Progenitor cell of endocrine pancreas (in vitro differentiated cells): ENCODE measurements around the gene ZNF587. TPM values are rescaled to one million over a fixed set of nuclear protein-coding genes. Genes with fewer than 3 reads are reported as not detected.
A peak's percentile ranks its signal among the peaks of the same experiment; 100 is the strongest.
"Not testable (repeated sequence)": the region's sequence is repeated elsewhere in the genome, so short reads cannot be mapped to it uniquely, and the experiment has no call there.

Experiments
- DNase-seq: peaks from one replicate; pipeline ENCODE4 v3.0.0; 2021; ENCODE audit warnings: low spot score; ENCODE audit not compliant: unreplicated experiment
- H3K27ac Mint-ChIP-seq: 2 replicates; pipeline ENCODE4 v1.8.0; 2021; ENCODE audit warnings: mild to moderate bottlenecking, moderate library complexity, mixed read lengths
- H3K27me3 Mint-ChIP-seq: 2 replicates; pipeline ENCODE4 v1.8.0; 2021; ENCODE audit warnings: mixed read lengths
- H3K36me3 Mint-ChIP-seq: 2 replicates; pipeline ENCODE4 v1.8.0; 2022; ENCODE audit warnings: mixed read lengths; ENCODE audit not compliant: insufficient read depth
- H3K4me1 Mint-ChIP-seq: 2 replicates; pipeline ENCODE4 v1.8.0; 2021; ENCODE audit warnings: low read depth, mixed read lengths
- H3K4me3 Mint-ChIP-seq: 2 replicates; pipeline ENCODE4 v1.8.0; 2021; ENCODE audit warnings: low read depth, mild to moderate bottlenecking, moderate library complexity, mixed read lengths
- H3K9me3 Mint-ChIP-seq: 2 replicates; pipeline ENCODE4 v1.8.0; 2021; ENCODE audit warnings: low read depth, mixed read lengths
- total RNA-seq: library from RNA; stranded (reverse); gene quantifications from 2 replicates; pipeline ENCODE4 v1.2.1, GENCODE V29; 2021
- TF ChIP-seq, protein P1 (sequence below): fragments of 200-600 bp; sonication (generic); IDR thresholded peaks from one replicate; pipeline ENCODE4 v1.5.0; 2021; ENCODE audit warnings: antibody characterized with exemption, mild to moderate bottlenecking; ENCODE audit not compliant: unreplicated experiment

ZNF587 gene
- total RNA-seq, 1 donor from 2014 or later: 93.7 TPM

DNA sequence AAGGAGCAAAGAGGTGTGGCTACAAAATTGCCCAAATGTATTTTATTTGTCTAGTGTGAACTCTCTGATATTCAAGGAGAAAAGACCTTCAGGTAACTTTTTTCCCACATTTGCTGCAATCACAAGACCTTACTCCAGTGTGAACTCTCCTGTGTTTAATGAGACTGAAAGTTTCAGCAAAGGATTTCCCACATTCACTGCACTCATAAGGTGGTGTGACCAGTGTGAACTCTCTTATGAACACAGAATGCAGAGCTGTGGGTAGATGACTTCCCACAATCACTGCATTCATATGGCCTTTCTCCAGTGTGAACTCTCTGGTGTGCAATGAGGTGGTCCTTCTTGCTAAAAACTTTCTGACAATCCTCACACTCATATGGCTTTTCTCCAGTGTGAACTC is 22.8 kb downstream of the ZNF587 start:
- no peak for DNase-seq
- Mint-ChIP-seq H3K27ac (peak overlapping the region; percentile 64), H3K4me3 (no peak overlapping the region), H3K27me3 (no peaks in the 10 kb centered on the region), H3K4me1 (no peaks in the 10 kb centered on the region), H3K9me3 (peaks cover 53% of the 10 kb centered on the region), H3K36me3 (peaks cover 84% of the 10 kb centered on the region)
- TF ChIP-seq, protein P1, sequence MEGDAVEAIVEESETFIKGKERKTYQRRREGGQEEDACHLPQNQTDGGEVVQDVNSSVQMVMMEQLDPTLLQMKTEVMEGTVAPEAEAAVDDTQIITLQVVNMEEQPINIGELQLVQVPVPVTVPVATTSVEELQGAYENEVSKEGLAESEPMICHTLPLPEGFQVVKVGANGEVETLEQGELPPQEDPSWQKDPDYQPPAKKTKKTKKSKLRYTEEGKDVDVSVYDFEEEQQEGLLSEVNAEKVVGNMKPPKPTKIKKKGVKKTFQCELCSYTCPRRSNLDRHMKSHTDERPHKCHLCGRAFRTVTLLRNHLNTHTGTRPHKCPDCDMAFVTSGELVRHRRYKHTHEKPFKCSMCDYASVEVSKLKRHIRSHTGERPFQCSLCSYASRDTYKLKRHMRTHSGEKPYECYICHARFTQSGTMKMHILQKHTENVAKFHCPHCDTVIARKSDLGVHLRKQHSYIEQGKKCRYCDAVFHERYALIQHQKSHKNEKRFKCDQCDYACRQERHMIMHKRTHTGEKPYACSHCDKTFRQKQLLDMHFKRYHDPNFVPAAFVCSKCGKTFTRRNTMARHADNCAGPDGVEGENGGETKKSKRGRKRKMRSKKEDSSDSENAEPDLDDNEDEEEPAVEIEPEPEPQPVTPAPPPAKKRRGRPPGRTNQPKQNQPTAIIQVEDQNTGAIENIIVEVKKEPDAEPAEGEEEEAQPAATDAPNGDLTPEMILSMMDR: no peak

DNA sequence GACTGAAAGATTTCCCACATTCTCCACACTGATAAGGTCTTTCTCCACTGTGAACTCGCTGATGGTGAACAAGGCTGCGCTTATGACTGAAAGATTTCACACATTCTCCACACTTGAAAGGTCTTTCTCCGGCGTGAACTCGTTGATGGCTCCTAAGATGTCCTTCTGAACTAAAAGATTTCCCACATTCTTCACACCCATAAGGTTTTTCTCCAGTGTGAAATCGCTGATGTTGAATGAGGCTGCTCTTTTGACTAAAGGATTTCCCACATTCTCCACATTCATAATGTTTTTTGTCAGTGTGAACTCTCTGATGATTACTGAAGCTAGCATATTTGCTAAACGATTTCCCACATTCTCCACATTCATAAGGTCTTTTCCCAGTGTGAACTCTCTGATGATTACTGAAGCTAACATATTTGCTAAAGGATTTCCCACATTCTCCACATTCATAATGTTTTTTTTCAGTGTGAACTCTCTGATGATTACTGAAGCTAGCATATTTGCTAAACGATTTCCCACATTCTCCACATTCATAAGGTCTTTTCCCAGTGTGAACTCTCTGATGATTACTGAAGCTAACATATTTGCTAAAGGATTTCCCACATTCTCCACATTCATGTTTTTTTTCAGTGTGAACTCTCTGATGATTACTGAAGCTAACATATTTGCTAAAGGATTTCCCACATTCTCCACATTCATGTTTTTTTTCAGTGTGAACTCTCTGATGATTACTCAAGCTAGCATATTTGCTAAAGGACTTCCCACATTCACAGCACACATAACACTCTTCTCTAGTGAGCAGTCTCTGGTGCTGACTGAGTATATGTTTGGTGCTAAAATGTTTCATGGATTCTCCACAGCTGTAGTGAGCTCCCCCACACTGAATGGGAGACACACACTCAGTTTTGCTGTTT is 24.5 kb downstream of the ZNF587 start:
- Mint-ChIP-seq H3K27ac (peak overlapping the region; percentile 94), H3K4me3 (peak overlapping the region; percentile 9), H3K9me3 (peaks cover 52% of the 10 kb centered on the region), H3K36me3 (peaks cover 80% of the 10 kb centered on the region)
- not testable (repeated sequence) for H3K27me3 Mint-ChIP-seq, H3K4me1 Mint-ChIP-seq, DNase-seq

DNA sequence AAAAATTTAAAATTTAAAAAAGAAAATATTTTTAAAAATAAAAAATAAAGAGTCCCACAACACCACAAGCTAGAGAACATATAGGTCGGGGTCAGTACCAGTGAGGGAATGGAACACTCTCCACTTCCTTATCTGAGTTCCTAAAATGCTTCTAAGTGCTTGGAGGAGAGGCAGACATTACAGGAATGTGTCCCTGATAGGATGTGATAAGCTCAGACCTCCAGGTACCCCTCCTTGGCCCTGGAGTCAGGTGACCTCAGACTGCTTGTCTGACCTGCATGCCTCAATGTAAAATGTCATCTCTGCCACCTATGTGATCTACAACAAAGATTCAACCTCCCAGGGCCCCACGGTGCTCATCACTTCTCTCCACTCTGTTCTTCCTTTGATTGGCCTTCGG is 36.4 kb downstream of the ZNF587 start:
- Mint-ChIP-seq H3K4me1 (peaks cover 17% of the 10 kb centered on the region), H3K27ac (peak overlapping the region; percentile 62), H3K27me3 (no peaks in the 10 kb centered on the region), H3K4me3 (peak overlapping the region; percentile 50), H3K9me3 (peaks cover 22% of the 10 kb centered on the region), H3K36me3 (peaks cover 57% of the 10 kb centered on the region)
- TF ChIP-seq, protein P1: no peak
- DNase-seq: no peak

DNA sequence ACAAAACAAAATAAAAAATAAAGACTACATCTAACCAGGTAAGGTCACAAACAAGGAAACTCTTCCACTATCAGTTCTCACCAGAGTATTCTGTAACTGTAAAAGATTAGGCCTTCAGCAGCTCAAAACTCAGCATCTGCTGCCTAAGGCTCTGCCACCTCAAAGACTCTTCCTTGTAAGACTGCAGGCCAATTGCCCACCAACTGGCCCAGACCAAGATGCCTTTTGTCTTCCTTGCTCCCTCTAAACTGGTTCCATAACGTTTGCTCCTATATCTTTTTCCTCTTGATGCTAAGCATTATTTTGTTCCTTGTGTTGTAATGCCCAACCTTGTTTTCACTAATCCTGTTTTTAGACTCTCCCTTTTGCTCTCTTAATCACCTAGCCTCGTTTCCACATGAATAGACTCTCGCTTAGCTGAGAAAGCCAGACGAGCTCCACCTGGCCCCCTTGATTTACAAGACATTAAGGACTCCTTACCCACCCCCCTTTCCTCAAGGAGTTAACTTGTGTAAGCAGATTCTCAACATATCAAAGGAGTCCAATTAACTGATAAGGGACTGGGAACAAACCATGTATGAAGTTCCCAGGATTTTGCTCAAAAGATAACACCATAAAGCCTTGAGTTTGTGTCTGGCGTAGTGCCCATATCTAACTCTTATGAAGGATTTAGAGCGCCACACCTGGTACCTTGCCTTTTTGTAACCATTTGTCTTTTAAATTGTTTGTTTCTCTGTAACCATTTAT is 37.7 kb downstream of the ZNF587 start:
- no peak for DNase-seq
- peaks cover 58% of the 10 kb centered on the region for H3K36me3 Mint-ChIP-seq
- H3K9me3 Mint-ChIP-seq: peaks cover 22% of the 10 kb centered on the region
- H3K4me3 Mint-ChIP-seq: peak overlapping the region; percentile 93
- H3K27me3 Mint-ChIP-seq: no peaks in the 10 kb centered on the region
- TF ChIP-seq, protein P1: no peak
- peak overlapping the region; percentile 94 for H3K27ac Mint-ChIP-seq
- peaks cover 17% of the 10 kb centered on the region for H3K4me1 Mint-ChIP-seq

DNA sequence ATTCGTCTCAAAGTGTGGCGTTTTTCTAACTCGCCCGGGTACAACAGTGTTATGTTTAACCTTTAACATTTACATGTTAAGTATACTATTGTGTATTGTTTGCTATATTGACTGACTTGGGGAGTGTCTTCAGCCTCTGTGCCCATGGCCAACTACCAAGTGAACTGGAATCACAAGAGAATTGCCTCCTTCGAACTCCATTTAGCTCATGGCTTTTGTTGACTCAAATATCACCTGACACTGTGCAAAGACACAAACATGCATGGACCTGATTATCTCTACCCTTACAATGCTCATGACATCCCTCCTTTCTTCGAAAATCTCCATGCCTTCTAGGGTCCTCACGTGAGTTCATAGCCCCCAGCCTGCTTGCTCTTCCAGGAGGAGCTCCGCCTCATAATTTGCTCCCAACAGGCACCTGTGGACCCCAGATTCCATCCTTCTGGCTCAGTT is 38.5 kb downstream of the ZNF587 start:
- peaks cover 18% of the 10 kb centered on the region for H3K9me3 Mint-ChIP-seq
- H3K4me3 Mint-ChIP-seq: peak overlapping the region; percentile 93
- peaks cover 17% of the 10 kb centered on the region for H3K4me1 Mint-ChIP-seq
- H3K36me3 Mint-ChIP-seq: peaks cover 51% of the 10 kb centered on the region
- H3K27me3 Mint-ChIP-seq: no peaks in the 10 kb centered on the region
- H3K27ac Mint-ChIP-seq: peak overlapping the region; percentile 94
- no peak for DNase-seq
- TF ChIP-seq, protein P1: no peak
